ENCODE measurements around the gene BCDIN3D.

DNA sequence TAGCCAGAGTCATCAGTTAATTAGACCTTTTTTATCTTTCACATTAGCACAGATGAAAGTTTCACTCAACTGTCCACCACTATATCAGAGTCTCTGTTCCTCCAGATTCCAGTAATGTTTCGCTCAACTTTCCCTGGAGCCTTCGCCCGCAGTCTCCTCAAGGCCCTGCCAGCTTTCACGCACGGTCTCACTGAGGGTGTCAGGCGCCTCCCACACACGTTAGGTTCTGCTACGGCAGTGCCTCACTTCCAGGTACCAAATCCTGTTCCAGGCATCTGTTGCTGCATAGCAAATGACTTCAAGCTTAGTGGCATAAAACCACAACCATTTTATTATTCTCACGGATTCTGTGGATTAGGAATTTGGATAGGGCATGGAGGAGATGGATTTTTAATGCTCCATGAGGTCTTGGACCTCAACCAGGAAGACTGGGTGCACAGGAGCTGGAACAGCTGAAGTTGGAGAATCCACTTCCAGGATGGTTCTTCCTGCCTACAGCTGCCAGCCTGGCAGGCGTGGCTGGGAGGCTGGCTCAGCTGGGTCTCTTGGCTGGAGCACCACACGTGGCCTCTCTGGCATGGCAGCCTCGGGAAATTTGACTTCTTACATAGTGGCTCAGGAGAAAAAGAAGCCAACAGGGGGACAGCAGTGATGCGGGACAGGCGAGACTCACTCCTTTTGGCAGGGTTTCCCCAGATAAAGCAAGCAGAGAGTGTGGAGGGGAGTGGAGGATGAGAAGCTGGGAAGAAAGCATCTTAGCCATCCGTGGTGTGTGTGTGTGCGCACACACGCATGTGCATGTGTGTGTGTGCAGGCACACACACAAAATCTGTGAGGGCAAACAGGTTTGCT is 21.3 kb upstream of the BCDIN3D start:
- no peak for TF ChIP-seq TAF1 (IDR thresholded peaks at IDR 0.05; ENCODE audit: borderline replicate concordance, low read depth, low read length)
- no peak for TF ChIP-seq RAD21 (IDR thresholded peaks at IDR 0.05; ENCODE audit: low read length)
- TF ChIP-seq, protein P1, sequence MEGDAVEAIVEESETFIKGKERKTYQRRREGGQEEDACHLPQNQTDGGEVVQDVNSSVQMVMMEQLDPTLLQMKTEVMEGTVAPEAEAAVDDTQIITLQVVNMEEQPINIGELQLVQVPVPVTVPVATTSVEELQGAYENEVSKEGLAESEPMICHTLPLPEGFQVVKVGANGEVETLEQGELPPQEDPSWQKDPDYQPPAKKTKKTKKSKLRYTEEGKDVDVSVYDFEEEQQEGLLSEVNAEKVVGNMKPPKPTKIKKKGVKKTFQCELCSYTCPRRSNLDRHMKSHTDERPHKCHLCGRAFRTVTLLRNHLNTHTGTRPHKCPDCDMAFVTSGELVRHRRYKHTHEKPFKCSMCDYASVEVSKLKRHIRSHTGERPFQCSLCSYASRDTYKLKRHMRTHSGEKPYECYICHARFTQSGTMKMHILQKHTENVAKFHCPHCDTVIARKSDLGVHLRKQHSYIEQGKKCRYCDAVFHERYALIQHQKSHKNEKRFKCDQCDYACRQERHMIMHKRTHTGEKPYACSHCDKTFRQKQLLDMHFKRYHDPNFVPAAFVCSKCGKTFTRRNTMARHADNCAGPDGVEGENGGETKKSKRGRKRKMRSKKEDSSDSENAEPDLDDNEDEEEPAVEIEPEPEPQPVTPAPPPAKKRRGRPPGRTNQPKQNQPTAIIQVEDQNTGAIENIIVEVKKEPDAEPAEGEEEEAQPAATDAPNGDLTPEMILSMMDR (IDR thresholded peaks at IDR 0.05), result no peak
- TF ChIP-seq EZH2phosphoT487 (IDR thresholded peaks at IDR 0.05; ENCODE audit: borderline replicate concordance, low read depth), result no peak
- no peak for TF ChIP-seq POLR2AphosphoS5 (IDR thresholded peaks at IDR 0.05; ENCODE audit: low read depth, low read length)
- no peak for TF ChIP-seq CHD2 (IDR thresholded peaks at IDR 0.05; ENCODE audit: low read length, partially characterized antibody)
- TF ChIP-seq, protein P2, sequence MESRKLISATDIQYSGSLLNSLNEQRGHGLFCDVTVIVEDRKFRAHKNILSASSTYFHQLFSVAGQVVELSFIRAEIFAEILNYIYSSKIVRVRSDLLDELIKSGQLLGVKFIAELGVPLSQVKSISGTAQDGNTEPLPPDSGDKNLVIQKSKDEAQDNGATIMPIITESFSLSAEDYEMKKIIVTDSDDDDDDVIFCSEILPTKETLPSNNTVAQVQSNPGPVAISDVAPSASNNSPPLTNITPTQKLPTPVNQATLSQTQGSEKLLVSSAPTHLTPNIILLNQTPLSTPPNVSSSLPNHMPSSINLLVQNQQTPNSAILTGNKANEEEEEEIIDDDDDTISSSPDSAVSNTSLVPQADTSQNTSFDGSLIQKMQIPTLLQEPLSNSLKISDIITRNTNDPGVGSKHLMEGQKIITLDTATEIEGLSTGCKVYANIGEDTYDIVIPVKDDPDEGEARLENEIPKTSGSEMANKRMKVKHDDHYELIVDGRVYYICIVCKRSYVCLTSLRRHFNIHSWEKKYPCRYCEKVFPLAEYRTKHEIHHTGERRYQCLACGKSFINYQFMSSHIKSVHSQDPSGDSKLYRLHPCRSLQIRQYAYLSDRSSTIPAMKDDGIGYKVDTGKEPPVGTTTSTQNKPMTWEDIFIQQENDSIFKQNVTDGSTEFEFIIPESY (IDR thresholded peaks at IDR 0.05; ENCODE audit: borderline replicate concordance, low read depth), result no peak
- TF ChIP-seq GABPA (IDR thresholded peaks at IDR 0.05; ENCODE audit: low read depth), result no peak
- TF ChIP-seq, protein P3, sequence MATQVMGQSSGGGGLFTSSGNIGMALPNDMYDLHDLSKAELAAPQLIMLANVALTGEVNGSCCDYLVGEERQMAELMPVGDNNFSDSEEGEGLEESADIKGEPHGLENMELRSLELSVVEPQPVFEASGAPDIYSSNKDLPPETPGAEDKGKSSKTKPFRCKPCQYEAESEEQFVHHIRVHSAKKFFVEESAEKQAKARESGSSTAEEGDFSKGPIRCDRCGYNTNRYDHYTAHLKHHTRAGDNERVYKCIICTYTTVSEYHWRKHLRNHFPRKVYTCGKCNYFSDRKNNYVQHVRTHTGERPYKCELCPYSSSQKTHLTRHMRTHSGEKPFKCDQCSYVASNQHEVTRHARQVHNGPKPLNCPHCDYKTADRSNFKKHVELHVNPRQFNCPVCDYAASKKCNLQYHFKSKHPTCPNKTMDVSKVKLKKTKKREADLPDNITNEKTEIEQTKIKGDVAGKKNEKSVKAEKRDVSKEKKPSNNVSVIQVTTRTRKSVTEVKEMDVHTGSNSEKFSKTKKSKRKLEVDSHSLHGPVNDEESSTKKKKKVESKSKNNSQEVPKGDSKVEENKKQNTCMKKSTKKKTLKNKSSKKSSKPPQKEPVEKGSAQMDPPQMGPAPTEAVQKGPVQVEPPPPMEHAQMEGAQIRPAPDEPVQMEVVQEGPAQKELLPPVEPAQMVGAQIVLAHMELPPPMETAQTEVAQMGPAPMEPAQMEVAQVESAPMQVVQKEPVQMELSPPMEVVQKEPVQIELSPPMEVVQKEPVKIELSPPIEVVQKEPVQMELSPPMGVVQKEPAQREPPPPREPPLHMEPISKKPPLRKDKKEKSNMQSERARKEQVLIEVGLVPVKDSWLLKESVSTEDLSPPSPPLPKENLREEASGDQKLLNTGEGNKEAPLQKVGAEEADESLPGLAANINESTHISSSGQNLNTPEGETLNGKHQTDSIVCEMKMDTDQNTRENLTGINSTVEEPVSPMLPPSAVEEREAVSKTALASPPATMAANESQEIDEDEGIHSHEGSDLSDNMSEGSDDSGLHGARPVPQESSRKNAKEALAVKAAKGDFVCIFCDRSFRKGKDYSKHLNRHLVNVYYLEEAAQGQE (IDR thresholded peaks at IDR 0.05; ENCODE audit: low read depth, low read length), result no peak
- no peak for TF ChIP-seq MXI1 (IDR thresholded peaks at IDR 0.05; ENCODE audit: low read depth, low read length)
- TF ChIP-seq, protein P4, sequence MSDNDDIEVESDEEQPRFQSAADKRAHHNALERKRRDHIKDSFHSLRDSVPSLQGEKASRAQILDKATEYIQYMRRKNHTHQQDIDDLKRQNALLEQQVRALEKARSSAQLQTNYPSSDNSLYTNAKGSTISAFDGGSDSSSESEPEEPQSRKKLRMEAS (IDR thresholded peaks at IDR 0.05; ENCODE audit: low read depth), result no peak
- TF ChIP-seq GATA2 (CRISPR knock-in tag; IDR thresholded peaks at IDR 0.05), result no peak
